ENCODE results near the gene PLEKHG3.

Gene PLEKHG3

DNA sequence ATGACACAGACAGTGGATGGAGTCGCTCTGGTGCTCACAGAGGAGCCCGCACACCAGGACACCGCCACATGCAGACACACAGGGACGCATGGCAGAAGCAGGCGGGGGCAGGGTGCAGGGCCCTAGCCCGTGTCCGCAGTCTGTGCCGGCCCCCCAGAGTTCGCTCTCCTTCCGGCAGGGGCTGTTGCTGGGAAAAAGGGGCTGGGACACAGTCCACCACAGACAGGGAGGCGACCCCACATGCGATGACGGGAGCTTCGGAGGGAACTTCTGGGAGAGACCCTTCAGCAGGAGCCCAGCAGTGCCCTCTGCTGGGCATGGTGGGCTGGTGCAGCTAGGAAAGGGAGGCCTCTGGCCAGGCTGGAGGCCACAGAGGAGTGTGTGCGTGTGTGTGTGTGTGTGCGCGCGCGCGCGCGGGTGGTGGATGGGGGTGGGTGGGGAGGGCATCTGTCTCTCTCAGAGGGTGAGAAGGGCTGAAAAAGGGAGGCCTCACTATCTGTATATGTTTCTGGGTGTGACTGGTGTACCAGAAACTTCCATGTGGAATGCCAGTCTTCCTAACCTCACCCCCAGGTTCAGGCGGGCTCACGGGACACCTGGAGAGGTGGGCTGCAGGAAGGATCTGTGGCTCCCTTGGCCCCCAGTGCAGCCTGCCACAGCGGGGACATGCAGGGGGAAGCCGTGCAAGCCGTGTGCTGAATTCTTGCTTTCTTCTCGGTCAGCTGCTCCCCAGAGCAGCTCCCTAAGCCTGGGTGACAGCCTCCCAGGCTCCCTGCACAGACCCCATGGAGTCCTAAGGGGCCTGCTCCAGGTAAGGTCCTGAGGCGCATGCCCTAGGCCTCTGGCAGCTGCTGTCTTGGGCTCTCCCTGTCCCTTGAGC is 60.7 kb downstream of the PLEKHG3 start:
- peak; percentile 29 for DNase-seq (ENCODE audit: low read depth)

DNA sequence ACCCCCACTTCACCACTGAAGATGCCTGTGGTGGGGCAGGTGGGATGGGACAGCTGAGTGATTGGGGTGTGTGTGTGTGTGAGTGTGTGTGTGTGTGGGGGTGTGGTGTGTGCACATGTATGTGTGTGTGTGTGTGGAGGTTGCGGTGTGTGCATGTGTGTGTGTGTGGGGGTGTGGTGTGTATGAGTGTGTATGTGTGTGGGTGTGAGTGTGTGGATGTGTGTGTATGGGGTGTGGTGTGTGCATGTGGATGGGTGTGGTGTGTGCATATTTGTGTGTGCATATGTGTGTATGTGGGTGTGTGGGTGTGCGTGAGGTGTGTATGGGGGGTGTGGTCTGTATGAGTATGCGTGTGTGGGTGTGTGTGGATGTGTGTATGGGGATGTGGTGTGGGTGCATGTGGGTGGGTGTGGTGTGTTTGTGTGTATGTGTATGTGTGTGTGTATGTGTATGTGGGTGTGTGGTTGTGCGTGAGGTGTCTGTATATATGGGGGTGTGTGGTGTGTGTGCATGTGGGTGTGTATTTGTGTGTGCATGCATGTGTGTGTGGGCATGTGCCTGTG is 61.6 kb downstream of the PLEKHG3 start:
- no peak for DNase-seq (ENCODE audit: low read depth)

DNA sequence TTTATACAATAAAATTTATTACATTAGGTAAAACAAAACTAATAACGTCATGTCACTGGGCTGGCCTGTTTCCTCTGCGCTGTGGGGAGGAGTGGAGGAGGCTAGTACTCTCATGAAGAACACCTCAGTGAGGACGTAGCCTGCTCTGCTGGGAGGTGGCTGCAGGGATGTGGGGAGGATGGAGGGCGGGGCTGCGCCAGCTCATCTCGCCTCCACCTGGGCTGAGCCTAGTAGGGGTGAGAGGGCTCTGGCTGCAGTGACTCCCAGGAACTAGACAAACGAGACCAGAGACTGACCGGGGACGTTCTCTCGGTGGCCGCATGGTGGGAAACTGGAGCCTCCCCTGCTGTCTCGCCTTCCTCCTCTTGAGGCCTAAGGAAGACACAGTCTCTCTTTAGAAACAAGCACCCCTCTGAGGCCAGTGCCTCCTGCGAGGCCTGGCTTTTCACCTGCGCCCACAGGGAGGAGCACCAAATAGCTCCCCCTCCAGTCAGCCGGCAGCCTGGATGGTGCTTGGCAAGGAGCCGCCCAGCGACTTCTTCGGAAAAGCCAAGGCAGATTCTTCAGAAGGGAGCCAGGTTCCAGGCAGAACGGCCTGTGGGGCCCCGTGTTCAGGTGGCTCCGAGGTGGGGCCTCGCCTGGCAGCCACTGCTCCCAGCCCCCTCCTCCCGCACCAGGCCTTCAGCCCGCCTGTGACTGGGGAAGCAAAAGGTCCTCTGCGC is 62.4 kb downstream of the PLEKHG3 start:
- DNase-seq (ENCODE audit: low read depth), result no peak

DNA sequence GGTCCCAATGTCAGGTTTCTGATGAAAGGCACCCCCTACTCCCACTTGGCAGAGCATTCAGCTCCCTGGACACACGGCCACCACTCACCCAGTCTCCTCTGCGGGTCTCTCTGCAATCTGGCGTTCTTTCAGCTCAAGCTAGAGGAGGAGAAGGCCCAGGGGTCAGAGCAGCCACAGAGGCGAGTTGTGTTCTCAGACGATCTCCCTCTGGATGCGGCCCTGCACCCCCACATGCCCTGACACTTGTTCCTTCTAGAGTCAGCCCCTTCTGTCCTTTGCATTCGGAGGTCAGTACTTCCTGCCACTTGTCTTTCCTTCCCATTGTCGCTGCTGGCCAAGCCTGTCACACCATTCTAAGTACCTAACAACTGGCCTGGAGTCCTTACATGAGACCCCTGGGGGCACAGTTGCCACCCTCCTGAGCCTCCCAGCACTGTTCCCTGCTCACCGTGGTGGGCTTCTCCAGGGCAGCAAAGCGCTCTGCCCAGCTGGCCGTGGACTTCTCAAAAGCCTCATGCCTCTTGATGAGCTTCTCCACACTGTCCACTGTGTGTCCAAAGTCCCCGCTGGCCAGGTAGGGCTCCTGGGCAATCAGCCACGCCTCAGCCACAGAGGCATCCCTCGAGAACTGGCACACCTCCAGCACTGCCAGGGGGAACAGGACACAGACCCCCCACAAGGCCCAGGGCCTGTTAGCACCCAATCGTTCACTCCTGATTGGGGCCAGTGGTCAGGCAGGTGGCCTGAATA is 63.2 kb downstream of the PLEKHG3 start:
- no peak for DNase-seq (ENCODE audit: low read depth)

GRCh38 chr14:64768401-64769095 is 64.3 kb downstream of the PLEKHG3 start:
- no peak for DNase-seq (ENCODE audit: low read depth)

- DNase-seq (ENCODE audit: low read depth), result no peak
Observed at GRCh38 chr14:64769096-64770020, 65.1 kb downstream of the PLEKHG3 start.

GRCh38 chr14:64770751-64771150 is 66.5 kb downstream of the PLEKHG3 start:
- DNase-seq (ENCODE audit: low read depth), result no peak

GRCh38 chr14:64771161-64771560 is 66.9 kb downstream of the PLEKHG3 start:
- DNase-seq (ENCODE audit: low read depth), result no peak

- no peak for DNase-seq (ENCODE audit: low read depth)
Observed at GRCh38 chr14:64772397-64772950, 68.2 kb downstream of the PLEKHG3 start.

GRCh38 chr14:64773046-64773445 is 68.8 kb downstream of the PLEKHG3 start:
- DNase-seq (ENCODE audit: low read depth), result no peak

- DNase-seq (ENCODE audit: low read depth), result no peak
Observed at GRCh38 chr14:64773577-64773976, 69.4 kb downstream of the PLEKHG3 start.

DNA sequence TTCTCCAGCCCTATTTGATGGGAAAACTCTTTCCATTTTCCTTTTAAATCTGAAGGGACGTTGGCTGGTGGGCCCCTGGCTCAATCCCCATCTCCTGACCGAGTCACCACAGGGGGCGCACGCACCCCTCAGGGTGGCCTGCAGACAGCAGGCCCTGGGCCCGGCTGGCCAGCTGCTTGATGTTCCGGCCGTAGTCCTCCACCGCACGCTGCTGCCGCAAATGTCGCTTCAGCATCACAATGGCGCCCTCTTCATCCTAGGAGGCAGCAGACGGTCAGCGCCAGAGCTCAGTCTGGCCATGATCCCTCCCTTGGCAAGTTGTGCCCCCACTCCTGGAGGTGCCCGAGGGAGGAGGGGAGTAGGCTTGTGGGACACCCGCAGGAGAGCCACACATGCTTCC is 70.0 kb downstream of the PLEKHG3 start:
- DNase-seq (ENCODE audit: low read depth), result no peak

DNA sequence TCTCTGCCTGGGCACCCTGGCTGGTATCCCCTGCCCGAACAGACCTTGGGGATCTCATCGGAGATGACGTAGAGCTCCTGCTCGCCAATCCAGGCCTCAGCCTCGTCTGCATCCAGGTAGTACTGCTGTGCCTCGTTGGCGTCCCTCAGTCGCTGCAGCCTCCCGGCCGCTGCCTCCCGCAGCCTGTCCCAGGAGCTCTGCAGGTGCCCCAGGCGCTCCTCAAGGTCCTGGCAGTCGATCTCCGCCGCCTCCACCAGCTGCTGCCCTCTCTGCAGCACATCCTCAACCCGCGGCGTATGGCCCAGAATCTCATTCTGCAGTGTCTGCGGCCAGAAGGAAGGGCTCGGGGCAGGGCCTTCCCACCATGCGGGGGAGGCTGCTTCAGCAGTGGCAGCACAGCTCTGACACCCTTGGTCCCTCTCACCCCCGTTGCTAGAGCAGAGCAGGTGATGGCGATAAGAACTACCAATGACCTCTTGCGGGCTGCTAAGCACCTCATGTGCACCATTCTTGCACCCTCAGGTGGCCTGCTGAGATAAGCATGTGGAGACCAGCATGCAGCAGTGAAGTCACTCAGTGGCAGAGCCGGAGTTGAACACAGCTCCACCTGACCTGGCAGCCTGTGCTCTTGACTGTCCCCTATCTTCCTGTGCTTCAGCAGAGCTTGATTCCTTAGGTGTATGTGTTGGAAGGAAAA is 71.0 kb downstream of the PLEKHG3 start:
- no peak for DNase-seq (ENCODE audit: low read depth)

DNA sequence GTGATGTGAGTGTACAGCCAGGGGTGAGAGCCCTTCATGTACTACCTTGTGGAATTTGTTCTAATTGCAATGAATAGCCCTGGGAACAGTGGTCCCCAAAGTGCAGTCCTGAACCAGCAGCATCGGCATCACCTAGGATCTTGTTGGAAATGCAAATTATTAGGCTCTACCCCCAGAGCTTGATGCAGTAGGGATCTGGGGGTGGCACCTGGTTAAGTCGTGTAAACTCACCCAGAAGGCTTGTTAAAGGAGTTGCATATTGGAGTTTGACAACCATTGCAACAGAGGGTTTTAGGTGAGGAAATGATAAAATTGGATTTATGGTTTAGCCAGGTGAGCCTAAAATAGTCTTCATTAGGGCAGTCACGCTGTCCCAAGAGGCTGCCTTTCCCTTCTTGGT is 73.2 kb downstream of the PLEKHG3 start:
- no peak for DNase-seq (ENCODE audit: low read depth)

DNA sequence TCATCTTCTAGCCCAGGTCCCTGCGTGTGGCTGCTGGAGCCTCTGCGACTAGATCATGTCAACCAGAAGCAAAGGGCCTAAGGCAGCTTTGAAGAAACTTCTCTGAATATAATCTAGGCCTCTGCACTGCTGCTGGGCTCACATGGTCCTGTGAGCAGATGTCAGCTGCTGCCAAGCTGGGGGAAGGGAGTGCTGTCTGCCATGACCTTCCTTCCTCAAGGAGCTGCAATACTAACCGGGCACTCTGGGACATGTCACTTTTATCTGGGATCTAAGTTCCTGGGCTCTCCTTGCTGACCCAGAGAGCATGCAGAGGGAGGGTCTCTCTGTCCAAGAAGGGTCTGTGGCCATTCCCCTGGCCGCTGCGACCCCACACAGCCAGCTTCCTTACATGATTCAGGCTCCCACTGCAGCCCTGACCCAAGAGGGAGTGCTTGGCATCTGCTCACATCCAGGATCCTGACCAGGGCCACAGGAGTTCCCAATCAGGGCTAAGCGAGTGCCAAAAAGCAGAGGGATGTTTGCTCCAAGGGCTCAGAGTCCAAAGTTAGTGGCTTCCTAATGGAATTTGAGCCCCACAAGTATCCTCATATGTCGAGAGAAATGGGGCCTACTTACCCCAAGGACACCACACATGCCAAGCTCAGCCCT is 74.0 kb downstream of the PLEKHG3 start:
- DNase-seq (ENCODE audit: low read depth), result no peak

GRCh38 chr14:64779472-64779871 is 75.2 kb downstream of the PLEKHG3 start:
- DNase-seq (ENCODE audit: low read depth), result no peak

- DNase-seq (ENCODE audit: low read depth), result no peak
Observed at GRCh38 chr14:64782196-64782595, 78.0 kb downstream of the PLEKHG3 start.

DNA sequence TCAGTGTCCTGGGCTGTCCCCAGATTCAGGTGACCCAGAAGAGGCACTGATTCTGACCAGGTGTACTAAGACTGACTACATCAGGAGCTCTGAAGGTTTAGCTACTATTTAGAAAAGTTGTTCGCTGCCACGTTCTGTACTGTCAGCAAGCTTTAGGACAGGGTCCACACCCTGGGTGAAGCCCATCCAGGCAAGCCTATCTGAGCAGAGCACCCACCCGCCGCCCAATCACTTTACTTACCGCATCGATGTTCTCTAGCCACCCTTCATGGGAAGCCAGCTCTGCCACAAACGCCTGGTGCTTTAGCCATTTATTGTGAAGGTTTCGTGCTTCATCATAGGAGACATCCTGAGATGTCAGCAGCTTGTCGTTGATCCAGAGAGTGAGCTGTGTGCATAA is 79.8 kb downstream of the PLEKHG3 start:
- DNase-seq (ENCODE audit: low read depth), result no peak
